Activated CD8-positive, alpha-beta memory T cell treated with anti-CD3 and anti-CD28 coated beads for 1 hour (primary cell): ENCODE measurements around the gene AS3MT.
"Not testable (repeated sequence)": the region's sequence is repeated elsewhere in the genome, so short reads cannot be mapped to it uniquely, and the experiment has no call there.

Experiments
- DNase-seq, 2 donors: peaks; one replicate each; pipeline ENCODE4 v3.0.0-alpha.2; 2020; ENCODE audit warnings: low read depth in 1 of 2; ENCODE audit errors: extremely low read depth in 1 of 2

Gene AS3MT

DNA sequence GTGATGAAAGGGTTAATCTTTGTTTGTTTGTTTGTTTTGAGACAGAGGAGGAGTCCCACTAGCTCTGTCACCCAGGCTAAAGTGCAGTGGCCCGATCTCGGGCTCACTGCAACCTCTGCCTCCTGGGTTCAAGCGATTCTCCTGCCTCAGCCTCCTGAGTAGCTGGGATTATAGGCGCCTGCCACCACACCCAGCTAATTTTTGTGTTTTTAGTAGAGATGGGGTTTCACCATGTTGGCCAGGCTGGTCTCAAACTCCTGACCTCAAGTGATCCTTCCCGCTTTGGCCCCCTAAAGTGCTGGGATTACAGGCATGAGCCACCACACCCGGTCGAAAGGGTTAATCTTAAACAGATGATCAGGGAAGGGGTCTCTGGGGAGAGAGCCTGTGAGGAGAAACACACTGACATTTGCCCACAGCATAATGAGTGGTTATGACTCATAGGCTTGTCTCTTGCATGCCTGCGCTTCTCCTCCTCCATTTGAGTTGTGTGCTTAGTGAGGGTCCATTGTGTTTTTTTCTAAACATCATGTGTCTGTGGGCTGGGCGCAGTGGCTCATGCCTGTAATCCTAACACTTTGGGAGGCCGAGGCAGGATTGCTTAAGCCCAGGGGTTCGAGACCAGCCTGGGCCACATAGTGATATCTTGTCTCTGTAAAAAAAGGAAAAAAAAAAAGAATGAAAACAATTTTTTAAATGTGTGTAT is 13.4 kb upstream of the AS3MT start:
- DNase-seq, result not testable (repeated sequence)

DNA sequence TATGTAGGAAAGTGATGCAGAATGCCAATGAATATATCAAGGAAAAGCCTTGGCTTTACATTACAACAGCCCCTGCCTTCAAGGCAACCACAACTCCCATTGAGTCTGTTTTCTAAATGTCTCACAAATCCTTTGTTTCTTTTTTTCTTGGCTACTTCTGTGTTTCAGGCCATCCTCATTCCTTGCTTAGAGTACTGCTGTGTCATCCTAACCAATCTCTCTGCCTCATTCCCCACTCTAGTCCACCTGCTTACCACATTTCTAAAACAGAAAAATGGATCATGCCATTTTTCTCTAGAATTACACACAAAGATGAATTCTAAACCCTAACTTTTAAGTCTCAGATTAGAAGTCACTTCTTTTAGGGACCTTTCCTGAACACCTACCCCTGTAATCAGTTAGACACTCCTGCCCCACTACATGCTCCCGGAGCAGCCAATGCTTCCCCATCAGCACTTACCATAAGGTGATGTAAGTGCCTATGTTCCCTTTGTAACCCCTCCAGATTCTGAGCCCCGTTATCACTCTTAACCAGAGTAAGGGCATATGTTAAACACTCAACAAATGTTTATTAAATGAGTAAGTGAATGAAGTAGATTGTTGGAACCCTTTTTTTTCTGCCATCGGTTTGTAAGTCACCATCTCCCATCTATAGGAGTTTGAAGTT is 12.4 kb upstream of the AS3MT start:
- DNase-seq, result no peak

DNA sequence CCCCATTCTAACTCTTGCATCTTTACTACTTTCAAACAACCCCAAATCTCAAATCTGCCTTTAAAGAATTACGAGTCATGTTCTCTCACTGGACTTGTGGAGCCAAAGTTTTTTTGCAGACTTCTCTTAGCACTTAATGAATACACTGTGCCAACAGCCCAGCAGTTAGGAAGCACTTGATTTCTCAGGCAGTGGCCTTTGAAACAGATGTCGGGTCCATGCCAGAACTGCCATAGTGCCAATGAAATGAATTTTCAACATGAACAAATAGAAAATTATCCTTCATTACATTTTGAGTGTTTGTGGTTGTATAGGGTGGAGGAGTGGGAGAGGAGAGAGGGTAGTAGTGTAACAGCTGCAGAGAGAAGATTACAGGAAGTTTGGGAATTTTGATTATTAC is 9.4 kb upstream of the AS3MT start:
- DNase-seq, result no peak

DNA sequence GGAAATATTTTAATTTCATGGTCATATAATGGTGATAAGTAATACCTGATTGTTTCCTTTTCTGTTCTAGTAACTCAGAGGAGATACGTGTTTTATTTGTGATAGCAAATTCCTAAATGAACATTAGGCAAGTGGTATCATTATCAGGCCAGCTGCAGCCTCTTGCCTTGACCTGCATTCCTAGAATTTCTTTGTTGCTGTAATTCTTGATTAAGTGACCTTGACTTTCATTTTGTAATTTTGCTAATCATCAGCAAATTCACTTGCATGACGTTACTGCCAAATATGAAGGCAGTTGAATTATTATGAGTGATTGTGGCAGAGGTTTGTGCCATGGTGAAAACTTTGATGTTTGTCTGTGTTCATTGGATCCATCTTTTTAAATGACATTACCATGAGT is 5.6 kb upstream of the AS3MT start:
- DNase-seq, result no peak

DNA sequence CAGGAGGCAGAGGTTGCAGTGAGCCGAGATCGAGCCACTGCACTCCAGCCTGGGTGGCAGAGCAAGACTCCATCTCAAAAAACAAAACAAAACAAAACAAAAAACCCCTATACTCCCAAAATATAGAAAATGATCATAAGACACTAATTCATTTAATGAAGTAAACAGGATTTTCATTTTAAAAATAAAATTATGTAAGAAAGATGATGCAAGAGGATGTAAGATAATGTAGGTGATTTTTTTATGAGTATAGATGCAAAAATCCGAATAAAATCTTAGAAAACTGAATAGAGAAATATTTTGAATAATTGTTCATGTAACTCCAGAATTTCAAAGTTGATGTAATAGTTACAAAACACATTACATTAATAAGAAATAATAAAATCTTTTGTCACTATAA is 3.6 kb upstream of the AS3MT start:
- no peak for DNase-seq

DNA sequence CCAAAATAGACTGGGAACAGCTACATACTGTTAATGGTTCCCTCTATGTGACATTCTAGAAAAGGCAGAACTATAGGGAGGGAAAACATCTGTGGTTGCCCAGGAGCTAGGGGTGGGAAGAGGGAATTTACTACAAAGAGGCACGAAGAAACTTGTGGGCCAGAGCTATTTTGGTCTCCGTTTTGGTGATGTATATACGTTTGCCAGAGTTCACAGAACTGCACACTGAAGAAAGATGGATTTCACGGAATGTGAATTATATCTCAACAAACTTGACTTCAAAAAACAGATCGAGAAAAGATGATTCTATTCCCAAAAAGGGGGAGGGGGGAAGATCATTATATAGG is 386 bp upstream of the AS3MT start:
- no peak for DNase-seq

DNA sequence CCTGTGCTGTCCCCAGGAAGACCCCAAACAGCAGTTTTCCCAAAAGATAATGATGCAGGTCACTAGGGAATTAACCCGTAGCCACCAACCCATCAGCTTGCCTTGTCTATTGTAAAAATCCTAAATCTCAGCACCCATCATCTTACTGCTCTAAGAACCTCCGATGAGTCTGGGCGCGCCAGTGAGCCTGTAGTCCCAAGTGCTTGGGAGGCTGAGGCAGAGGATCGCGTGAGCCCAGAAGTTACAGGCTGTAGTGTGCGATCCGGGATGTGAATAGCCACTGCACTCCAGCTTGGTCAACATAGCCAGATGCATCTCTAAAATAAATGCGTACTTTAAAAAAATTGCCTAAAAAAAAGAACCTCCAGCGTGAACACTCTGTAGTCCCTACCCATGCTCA is 951 bp downstream of the AS3MT start:
- DNase-seq, result no peak

DNA sequence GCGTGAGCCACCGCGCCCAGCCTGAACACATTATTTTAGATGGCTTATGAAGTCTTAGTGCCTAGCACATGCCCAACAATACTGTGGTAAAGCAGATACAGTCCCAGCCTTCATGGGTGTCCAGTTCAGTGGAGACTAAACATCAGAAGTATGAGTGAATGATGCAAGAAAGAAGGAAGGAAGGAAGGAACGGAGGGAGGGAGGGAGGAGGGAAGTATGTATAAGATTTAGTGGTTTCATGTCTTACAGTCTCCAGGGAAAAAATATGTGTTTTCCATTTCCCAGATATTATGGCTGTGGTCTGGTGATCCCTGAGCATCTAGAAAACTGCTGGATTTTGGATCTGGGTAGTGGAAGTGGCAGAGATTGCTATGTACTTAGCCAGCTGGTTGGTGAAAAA is 2.9 kb downstream of the AS3MT start:
- DNase-seq, result no peak

DNA sequence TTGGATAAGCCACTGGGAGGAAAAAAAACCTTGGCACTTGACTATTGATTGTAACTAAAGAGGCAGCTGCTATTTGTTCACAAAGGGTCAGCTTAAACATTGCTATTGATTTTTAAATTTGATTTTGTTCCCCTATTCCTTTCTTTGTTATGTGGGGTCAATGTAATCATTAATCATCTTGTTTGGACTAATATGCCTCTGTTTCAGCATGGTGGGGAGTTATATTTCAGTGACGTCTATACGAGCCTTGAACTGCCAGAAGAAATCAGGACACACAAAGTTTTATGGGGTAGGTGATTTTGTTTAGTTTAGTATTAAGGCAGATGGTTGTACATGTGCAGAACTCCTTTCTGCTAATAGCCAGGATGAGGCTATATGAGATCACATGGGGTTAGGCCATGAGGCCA is 7.5 kb downstream of the AS3MT start:
- no peak for DNase-seq

DNA sequence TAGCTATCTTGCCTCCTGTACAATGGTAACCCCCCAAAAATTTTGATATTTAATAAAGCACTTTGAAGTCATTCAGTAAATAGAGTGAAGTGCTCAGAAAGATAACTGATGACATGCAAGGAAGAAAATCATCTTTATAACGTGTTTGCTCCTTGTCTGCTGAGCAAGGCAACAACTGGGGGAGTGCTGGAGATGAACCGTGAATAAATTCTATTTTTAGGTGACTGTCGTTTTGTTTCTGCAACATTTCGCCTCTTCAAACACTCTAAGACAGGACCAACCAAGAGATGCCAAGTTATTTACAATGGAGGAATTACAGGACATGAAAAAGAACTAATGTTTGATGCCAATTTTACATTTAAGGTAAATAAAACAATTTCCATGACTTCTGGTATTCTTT is 9.4 kb downstream of the AS3MT start:
- no peak for DNase-seq

DNA sequence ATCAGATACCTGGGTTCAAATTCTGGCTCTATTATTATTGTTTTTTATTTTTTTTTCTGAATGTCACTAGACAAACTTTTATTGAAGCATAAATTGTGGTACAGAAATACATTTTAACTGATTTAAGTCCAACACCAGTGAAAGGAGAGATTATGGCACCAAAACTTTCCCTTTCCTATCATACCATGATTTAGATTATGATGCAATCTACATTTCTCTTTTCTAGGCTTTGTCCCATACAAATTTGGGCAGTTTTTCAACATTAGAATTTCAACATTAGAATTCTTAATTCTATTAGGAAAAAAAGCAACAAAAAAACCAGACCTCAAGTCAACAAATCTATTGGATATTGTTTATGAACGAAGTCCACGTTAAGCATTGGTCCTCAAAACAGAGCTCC is 11.0 kb downstream of the AS3MT start:
- no peak for DNase-seq

DNA sequence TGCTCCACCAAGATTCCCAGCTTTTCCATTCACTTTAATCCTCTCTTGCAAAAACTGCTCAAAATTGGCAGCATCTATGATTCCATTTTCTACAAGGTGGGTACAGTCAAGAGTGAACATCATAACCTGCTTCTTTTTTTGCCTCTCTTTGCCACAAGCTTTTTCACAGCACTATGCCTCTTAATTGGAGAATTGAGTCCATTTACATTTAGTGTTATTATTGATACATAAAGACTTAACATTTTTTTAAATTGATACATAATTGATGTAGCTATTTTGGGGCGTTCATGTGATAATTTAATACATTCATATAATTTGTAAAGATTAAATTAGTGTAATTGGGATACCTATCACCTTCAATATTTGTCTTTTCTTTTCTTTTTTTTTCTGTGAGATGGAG is 18.8 kb downstream of the AS3MT start:
- no peak for DNase-seq

DNA sequence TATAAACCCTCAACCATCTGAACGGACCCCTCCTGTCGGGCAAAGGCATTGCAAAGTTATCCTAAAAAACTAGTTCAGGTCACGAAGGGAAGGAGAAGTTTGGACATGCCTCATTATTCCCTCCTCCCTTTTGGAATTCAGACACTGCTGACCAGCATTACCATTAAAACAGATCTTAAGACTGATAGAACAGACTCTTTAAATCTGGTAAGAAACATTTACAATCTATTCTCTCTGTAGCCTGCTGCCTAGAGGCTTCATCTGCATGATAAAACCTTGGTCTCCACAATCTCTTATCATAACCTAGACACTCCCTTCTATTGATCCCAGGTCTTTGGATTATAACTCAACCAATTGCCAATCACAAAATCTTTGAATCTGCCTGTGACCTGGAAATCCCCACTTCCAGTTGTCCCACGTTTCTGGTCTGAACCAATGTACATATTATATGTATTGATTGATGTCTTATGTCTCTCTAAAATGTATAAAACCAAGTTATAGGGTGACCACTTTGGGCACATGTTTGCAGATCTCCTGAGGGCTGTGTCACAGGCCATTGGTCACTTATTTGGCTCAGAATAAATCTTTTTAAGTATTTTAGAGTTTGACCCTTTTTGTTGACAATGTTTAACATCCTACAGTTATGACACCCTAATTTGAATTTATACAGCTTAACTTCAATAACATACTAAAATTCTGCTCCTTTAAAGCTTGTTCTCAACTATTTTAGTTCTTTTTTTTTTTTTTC is 25.4 kb downstream of the AS3MT start:
- no peak for DNase-seq

DNA sequence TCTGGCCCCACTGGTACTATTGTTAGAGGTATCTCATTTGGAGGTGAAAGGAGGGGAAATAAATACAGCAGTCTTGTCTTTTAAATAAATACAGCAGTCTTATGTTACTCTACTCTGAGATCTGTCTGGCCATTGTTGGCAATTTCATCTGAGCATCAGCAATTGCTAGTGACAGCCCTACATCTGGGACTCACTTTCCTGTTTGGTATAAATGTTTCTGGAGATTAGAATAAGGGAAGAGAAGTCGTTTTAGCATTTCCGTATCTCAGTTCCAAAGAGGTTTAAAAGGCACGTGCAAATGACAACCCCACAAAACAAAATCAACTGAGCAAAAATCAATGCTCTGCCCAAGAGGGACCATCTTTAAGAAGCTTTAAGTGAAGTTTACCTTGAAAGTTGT is 30.7 kb downstream of the AS3MT start:
- no peak for DNase-seq

DNA sequence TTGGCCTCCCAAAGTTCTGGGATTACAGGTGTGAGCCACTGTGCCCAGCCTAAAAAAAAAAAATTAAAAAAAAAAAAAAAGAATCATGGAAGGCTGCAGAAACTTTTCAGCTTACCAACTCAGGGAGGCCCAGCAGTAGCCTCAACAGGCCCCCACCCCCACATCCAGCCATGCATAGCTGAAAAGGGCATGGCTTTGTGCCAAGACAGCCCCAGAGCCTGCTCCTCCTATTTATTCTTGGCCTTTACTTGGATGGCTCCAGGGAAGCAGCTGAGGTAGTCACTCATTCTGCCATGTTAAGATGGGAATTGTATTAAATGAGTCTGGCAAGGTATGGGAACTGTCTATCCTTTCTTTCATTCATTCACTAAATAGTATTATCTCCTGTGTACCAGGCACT is 35.1 kb downstream of the AS3MT start:
- DNase-seq, result no peak

DNA sequence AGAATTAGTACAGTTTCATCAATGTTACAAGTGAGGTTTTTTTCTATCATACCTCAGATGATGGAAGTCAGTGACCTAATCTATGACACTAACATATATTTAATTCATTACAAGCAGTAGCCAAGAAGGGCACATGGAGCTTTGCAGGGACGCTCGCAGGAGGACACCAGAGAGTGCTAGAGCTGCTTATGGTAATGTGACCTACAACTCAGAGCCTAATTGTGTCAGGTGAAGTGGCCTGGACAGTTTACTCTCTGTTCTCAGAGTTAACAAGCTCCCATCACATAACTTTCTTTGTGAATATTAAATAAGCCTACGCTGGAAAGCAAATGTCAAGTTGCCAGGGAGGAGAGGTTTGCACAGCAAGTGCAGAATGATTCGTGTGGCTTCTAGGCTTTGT is 37.2 kb downstream of the AS3MT start:
- no peak for DNase-seq

DNA sequence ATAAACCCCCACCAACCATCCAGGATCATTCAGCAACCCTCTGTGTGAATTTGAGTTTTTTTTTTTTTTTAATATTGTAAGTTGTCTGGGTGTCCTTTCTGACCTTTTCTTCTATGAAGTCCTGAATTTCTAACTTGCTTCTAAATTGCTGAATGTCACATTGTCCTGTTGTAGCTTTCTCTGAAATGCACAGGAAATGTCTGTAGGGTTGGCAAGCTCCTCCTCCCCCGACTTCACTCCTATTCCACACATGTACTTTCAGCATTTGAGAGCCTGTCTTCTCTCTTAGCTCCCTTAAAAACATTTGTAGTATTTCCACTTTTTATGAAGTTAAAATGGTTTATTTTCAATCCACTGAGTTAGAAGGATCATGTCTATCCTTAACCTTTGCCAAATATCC is 45.5 kb downstream of the AS3MT start:
- no peak for DNase-seq

DNA sequence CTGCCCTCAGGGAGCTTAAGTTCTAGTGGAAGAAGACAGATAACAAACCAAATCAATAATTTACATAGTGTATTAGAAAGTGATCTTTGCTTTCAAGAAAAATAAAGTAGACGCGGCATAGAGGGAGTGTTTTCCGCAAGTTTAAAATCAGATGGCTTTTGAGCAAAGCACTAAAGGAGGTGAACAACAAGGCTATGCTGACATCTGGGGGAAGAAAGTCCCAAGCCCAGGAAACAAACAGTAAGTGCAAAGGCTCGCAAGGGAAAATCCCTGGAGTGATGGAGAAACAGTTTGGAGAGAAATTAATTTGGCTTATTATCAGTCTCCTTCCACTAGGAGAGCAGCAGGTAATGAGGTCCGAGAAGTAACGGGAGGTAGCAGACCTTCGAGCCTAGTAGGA is 46.9 kb downstream of the AS3MT start:
- no peak for DNase-seq

DNA sequence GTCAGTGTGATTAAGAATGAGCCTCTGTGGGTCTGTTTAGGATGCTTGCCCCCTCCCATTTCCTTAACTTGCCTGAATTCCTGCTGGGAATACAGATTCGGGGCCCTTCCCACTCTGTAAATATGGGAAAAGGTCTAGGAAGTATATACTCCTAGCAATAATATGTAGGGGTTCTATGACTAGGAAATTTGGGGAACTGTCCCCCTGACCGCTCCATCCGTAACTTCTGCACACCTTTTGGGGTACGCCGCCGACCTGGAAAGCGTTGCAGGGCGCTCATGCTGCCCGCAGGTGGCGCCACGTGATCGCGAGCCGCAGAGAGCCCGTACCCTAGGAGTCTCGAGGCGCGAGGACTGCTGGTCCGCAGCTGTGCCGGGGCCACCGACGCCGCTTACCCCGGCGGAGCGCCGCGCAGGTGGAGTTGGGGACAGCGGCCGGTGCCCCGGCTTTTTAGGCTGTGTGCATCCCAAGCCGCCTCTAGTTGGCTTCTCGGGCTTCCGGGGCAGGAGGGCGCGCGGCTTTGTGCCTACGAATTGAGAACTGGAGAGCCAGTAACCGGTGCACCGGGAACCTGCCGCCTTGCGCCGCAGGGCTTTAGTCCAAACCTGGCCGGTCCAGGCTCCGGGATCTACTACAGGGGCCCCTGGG is 48.2 kb downstream of the AS3MT start:
- DNase-seq, result peak; percentile 65 to 68

DNA sequence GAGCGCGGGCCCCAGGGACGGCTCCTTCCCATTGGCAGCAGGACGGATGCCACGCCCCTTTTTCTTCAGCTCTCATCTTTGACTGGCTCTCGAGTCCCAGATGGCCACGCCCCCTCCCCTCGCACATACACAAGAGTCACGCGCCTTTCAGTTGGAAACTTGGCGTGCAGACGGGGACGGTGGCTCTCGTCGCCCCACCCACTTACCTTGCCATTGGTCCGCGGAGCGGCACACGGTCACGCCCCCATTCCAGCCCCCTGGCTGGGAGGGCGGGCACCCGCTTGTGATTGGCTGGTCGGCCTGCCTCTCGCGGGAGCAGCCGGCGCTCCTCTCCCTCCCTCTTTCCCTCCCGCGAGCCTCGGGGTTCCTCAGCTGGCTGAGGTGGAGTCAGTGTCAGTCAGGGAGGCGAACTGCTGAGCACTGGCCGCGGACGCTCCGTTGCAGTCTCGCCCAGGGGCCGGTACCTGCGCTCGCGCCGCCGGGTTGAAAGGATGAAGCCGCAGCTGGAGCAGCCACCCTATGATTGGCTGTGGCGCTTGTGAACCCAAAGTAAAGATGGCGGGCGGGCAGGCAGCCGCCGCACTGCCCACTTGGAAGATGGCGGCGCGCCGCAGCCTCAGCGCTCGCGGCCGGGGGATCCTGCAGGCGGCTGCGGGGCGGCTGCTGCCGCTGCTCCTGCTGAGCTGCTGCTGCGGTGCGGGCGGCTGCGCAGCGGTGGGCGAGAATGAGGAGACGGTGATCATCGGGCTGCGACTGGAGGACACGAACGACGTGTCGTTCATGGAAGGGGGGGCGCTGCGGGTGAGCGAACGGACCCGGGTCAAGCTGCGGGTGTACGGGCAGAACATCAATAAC is 48.9 kb downstream of the AS3MT start, which contains the start of gene CNNM2:
CNNM2 (plus strand) TSS at position 333 of the 855 bp plus-strand sequence; CDS start at position 520, 187 bp downstream.
- DNase-seq, result peak; percentile 98 to 99

DNA sequence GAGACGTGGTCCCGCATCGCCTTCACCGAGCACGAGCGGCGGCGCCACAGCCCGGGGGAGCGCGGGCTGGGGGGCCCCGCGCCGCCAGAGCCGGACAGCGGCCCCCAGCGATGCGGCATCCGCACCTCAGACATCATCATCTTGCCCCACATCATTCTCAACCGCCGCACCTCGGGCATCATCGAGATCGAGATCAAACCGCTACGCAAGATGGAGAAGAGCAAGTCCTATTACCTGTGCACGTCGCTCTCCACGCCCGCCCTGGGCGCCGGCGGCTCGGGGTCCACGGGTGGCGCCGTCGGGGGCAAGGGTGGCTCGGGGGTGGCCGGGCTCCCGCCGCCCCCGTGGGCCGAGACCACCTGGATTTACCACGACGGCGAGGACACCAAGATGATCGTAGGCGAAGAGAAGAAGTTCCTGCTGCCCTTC is 49.6 kb downstream of the AS3MT start:
- no peak for DNase-seq
